MM.1S (cell line): ENCODE data around the gene UBE2Q2.

ENCODE experiments used
- CTCF ChIP-seq: fragments of 300-600 bp; sonication (generic); IDR thresholded peaks from 2 replicates; pipeline ENCODE4 v1.5.1; 2016; ENCODE audit warnings: antibody characterized with exemption, low read length, mixed read lengths
- EZH2phosphoT487 ChIP-seq: fragments of 300-600 bp; sonication (generic); IDR thresholded peaks from 2 replicates; pipeline ENCODE4 v1.6.1; 2018; ENCODE audit warnings: antibody characterized with exemption, low read length

GRCh38 chr15:75796321-75796720 lies 46.9 kb upstream of the UBE2Q2 start:
- no peak for TF ChIP-seq EZH2phosphoT487
- no peak for TF ChIP-seq CTCF
